Stimulated activated CD8-positive, alpha-beta memory T cell treated with anti-CD3 and anti-CD28 coated beads, Interleukin-12 subunit alpha, Interleukin-12 subunit beta, amount 100 ng/mL, for 1 hour (primary cell): ENCODE data around the gene ACOX3.
"Not testable (repeated sequence)": the region's sequence is repeated elsewhere in the genome, so short reads cannot be mapped to it uniquely, and the experiment has no call there.

Source experiments
- DNase-seq: peaks from one replicate; pipeline ENCODE4 v3.0.0-alpha.2; 2020; ENCODE audit warnings: low read depth

Gene ACOX3

DNA sequence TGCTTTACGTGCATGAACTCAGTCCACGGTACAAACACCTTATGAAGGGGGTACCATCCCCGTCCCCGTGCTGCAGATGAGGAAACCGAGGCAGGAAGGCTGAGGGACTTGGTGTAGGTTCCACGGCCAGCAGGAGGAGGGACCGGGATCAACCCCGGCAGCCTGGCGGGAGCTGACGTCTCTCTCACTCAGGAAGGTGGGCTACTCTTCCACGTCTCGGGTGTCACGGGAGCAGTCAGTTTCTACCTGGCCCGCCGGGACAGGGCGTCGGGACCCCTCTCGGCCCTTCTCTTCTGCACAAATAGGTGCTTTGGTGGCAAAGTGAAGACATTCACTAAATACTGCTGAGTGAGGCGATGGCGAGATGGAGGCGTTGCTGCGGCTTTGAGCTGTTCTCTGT lies 53.3 kb downstream of the ACOX3 start:
- no peak for DNase-seq

- no peak for DNase-seq
These were observed 53.8 kb downstream of the ACOX3 start for GRCh38 chr4:8386731-8387130.

GRCh38 chr4:8386131-8386530 lies 54.4 kb downstream of the ACOX3 start:
- not testable (repeated sequence) for DNase-seq

- DNase-seq, result no peak
These were observed 54.9 kb downstream of the ACOX3 start for GRCh38 chr4:8385611-8386010.

DNA sequence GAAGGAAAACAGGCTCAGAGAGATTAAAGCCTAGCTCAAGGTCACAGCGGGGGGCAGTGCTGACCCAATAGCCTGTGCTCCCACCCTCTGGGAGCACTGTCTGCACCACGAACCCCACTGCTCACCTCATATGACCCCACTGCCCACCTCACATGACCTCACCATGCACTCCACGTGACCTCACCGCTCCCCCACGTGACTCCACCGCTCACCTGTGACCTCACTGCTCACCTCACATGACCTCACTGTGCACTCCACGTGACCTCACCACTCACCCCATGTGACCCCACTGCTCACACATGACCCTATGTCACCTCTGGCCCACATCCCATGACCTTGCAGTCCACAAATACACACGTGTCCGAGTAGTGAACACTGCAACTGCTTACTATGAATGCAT lies 55.4 kb downstream of the ACOX3 start:
- DNase-seq, result no peak

DNA sequence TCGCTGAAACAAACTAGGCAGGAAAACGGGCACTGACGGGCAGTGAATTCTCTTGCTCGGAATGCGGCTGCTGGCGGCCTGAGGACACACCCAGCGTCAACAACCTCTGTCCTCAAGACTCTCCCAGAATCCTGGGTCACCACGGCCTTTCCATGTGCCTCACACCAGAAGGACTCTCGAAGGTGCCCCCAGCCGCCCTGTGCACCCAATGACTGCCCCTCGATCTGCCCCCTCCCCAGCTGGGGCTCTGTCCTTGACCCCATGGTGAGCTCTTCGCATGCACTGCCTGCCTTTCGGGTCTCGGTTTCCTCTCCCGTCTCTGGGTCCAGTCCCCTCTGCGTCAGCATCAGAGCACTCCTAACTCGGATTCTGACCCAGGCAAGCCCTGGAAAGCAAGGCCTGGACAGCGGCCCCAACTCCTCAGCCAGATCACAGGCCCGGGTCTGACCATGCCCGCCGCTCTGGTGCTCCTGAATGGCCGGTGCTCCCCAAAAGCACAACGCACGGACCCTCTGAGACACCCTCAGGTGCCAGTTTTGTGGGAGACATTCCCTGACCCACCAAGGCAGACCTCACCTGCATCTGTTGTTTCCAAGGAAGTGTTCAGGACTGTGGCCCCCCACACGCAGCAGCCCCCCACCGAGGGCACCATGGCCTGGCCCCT lies 56.0 kb downstream of the ACOX3 start:
- no peak for DNase-seq

- no peak for DNase-seq
These were observed 56.9 kb downstream of the ACOX3 start for GRCh38 chr4:8383451-8384160.

DNA sequence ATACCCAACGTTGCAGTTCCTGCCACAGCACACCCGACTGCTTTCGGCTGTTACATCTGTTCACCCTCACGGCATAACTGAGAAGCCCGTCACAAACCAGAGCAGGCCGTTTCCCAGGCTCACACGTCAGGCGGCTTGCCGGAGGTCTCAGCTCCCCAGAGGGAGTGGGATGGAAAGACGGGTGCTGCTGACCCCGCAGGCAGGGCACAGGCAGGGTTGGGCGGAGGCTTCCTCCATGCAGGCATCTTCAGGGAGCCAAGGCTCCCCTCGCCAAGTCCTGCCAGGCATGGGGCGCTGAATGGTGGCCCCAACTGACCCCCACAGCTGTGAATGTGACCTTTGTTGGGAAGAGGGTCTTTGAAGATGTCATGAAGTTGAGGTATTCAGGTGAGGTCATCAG lies 57.5 kb downstream of the ACOX3 start:
- no peak for DNase-seq

DNA sequence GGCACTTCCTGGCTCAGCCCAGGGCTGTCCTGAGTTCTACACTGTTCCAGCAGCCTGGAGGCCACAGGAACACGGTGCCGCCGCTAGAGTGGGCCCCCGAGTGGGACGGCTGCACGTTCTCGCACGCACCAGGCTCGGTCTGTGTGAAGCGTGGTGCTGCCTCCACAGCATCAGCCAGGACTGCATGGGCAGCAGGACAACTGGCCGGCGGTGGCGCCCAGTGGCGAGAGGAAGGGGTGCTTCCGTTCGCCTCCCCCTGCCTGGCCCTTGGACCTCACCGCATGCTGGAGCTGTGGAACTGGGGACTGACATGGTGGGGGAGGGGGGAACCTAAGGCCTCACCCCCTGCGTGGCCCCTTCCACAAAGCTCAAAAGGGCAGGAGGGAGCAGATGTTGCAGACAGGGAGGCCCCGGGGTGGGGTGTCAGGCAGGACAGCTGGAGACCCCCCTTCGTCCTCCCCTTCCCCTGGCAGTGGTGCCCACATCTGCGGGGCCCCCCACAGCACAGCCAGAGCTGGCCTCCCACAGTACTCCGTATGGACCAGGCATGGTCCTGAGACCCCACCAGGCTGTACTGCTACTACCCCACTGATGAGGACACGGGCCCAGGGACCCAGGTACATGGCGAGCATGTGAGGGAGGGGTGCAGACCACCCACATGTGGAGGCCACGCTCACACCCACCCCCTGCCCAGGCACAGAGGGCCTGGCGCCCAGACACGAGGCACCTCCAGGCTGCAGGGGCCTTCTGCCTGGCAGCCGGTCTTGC lies 58.5 kb downstream of the ACOX3 start:
- DNase-seq, result no peak

- no peak for DNase-seq
These were observed 59.8 kb downstream of the ACOX3 start for GRCh38 chr4:8380511-8381415.

DNA sequence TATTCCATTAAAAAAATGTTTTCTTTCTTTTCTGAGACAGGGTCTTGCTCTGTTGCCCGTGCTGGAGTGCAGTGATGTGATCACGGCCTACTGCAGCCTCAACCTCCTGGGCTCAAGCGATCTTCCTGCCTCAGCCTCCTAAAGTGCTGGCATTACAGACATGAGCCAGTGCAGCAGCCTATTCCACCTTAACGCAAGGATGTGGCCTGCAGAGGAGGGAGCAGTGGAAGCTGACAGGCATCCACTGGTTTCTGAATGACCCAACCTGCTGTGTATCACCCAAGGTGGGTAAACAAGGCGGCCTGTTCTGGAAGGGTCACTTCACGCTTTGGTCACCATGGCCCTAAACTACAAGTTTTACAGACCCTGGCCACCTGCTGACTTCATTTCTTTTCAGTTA lies 60.8 kb downstream of the ACOX3 start:
- no peak for DNase-seq

- no peak for DNase-seq
These were observed 61.2 kb downstream of the ACOX3 start for GRCh38 chr4:8379281-8379680.

- DNase-seq, result no peak
These were observed 61.7 kb downstream of the ACOX3 start for GRCh38 chr4:8378776-8379175.

DNA sequence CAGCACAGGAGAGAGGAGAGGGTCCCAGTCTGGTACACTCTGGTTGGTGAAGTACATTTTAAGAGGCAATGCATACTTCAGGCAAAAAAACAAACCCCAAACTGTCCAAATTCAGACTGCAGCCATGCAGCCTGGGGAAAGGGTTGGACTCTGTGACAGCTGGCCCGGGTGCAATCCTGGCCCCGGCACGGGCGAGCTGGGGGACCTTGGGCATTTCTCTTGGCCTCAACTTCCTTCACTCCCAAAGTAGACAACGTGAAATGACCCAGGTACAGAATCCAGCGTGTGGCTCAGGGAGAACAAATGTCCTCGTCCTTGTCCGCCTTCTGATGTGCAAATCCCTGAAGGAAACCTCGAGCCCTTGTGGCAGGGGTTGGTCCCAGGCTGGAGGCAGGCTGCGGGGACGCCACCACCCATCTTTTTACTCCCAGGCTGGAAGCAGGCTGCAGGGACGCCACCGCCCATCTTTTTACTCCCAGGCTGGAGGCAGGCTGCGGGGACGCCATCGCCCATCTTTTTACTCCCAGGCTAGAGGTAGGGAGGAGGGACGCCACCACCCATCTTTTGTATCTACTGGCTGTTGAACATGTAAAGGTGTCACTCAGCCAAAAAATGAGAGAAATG lies 62.3 kb downstream of the ACOX3 start:
- no peak for DNase-seq

GRCh38 chr4:8377103-8378075 lies 63.1 kb downstream of the ACOX3 start:
- DNase-seq, result no peak

- no peak for DNase-seq
These were observed 64.0 kb downstream of the ACOX3 start for GRCh38 chr4:8376361-8377102.

- DNase-seq, result no peak
These were observed 65.5 kb downstream of the ACOX3 start for GRCh38 chr4:8374851-8375649.

DNA sequence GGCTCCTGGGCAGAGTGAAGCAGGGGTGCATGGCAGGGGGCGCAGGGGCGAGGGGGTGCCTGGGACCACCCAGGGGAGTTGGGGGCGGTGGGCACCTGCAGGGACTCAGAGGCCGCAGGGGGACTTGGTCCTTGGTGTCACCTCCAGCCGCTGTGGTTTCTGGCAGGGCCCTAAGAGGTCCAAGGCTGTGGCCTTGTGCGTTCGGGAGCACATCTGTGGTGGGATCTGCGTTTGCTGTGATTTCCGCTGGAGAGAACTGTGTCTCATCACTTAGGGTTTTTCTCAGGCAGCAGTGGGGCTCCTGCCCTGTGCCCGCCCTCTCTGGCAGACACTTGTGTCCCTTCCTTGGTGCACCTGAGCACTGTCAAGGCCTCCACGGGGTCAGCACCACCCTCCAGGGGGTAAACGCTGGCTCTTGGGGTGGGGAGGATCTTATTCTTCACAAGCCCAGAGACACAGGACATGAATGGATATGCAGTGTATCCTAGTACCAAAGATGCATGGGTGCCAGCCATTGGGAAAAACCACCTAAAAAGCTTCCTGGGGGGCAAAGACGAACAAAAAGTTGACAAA lies 66.5 kb downstream of the ACOX3 start:
- no peak for DNase-seq
